ENCODE measurements around the gene MT4. TPM values are rescaled to one million over a fixed set of nuclear protein-coding genes. Genes with fewer than 3 reads are reported as not detected.
A peak's percentile ranks its signal among the peaks of the same experiment; 100 is the strongest.

The MT4 gene
- total and polyA plus RNA-seq, 8 donors: not detected

DNA sequence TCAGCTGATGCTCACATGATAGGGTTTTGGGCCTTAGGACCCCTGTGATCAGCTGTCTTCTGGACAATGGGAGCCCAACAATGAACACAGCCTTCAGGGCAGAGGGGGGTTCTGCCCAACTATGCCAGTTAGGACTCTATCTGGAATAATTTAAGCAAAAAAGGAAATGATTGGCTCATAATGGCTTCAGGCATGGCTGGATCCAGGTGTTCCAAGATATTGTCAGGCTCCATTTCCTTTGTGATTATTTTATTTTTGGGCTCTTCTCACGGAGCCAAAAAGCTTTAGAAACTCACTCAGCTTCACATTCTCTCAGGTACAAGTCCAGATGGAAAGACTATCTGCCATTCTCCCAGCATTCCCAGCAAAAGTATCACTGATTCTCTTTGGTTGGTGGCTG, 40.6 kb downstream of the MT4 start:
- Histone ChIP-seq H3K4me1 (peaks cover 24 to 43% (median 36%) of the 10 kb centered on the region in 4 donors), H3K36me3 (no peaks in the 10 kb centered on the region), H3K27me3 (peaks cover 0 to 4% (median 0%) of the 10 kb centered on the region in 3 donors), H3K4me3 (no peak overlapping the region), H3K27ac (peak overlapping the region; percentile 34 to 96 (median 92)), H3K9me3 (no peaks in the 10 kb centered on the region)
- DNase-seq: no peak
- intact Hi-C loops (cut with DNase I; ENCODE audit: low total_unique reads): no loop called here
- TF ChIP-seq POLR2A (IDR thresholded peaks at IDR 0.05) (no peak), EP300 (IDR thresholded peaks at IDR 0.05) (no peak), POLR2AphosphoS5 (IDR thresholded peaks at IDR 0.05) (no peak)
- TF ChIP-seq, protein P1, sequence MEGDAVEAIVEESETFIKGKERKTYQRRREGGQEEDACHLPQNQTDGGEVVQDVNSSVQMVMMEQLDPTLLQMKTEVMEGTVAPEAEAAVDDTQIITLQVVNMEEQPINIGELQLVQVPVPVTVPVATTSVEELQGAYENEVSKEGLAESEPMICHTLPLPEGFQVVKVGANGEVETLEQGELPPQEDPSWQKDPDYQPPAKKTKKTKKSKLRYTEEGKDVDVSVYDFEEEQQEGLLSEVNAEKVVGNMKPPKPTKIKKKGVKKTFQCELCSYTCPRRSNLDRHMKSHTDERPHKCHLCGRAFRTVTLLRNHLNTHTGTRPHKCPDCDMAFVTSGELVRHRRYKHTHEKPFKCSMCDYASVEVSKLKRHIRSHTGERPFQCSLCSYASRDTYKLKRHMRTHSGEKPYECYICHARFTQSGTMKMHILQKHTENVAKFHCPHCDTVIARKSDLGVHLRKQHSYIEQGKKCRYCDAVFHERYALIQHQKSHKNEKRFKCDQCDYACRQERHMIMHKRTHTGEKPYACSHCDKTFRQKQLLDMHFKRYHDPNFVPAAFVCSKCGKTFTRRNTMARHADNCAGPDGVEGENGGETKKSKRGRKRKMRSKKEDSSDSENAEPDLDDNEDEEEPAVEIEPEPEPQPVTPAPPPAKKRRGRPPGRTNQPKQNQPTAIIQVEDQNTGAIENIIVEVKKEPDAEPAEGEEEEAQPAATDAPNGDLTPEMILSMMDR (IDR thresholded peaks at IDR 0.05): no peak
- 75 to 100% (median 97%) methylated on average over 1 of the region's 1 CpG for WGBS, 5 donors

DNA sequence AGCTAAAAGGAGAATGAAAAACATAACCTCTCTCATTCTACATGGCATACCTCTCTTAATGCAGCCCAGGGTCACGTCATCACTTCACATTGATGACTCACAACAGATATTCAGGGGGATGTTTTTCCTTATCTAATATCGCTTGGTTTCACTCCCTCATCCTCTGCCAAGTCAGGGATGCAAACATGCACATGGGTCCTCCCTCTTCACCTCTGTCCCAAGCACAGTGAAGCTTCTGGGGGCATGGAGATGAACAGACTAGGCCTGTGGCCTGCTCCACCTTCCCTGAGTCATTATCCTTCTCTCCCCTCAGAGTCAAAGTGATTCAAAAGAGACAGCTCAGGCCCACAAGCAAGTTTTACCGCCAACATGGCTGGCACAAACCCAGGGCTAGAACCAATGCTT, 41.2 kb downstream of the MT4 start:
- Histone ChIP-seq H3K27me3 (peaks cover 0 to 4% (median 0%) of the 10 kb centered on the region in 3 donors), H3K27ac (peak overlapping the region; percentile 88 to 96 (median 92)), H3K4me1 (peaks cover 28 to 49% (median 42%) of the 10 kb centered on the region in 4 donors), H3K9me3 (no peaks in the 10 kb centered on the region), H3K36me3 (no peaks in the 10 kb centered on the region), H3K4me3 (no peak overlapping the region)
- DNase-seq: no peak
- TF ChIP-seq POLR2AphosphoS5 (IDR thresholded peaks at IDR 0.05) (no peak), POLR2A (IDR thresholded peaks at IDR 0.05) (no peak), EP300 (IDR thresholded peaks at IDR 0.05) (no peak)
- TF ChIP-seq, protein P1 (IDR thresholded peaks at IDR 0.05): no peak
- WGBS, 5 donors: 66 to 82% (median 70%) methylated on average over 3 of the region's 3 CpGs
- intact Hi-C loops (cut with DNase I; ENCODE audit: low total_unique reads): no loop called here

- H3K4me1 ChIP-seq: peaks cover 33 to 54% (median 47%) of the 10 kb centered on the region in 4 donors
Observed at GRCh38 chr16:56606476-56607108, 41.7 kb downstream of the MT4 start.

GRCh38 chr16:56607109-56607618, 42.3 kb downstream of the MT4 start:
- no peaks in the 10 kb centered on the region for H3K9me3 ChIP-seq
- H3K27ac ChIP-seq: peak overlapping the region; percentile 88 to 96 (median 92)
- peak overlapping the region in 1 of 4 donors; percentile 14 for H3K4me3 ChIP-seq
- intact Hi-C loops (cut with DNase I; ENCODE audit: low total_unique reads): no loop called here
- H3K4me1 ChIP-seq: peaks cover 35 to 57% (median 51%) of the 10 kb centered on the region in 4 donors
- 34 to 48% (median 43%) methylated on average over 12 to 14 of the region's 14 CpGs for WGBS, 5 donors
- no peaks in the 10 kb centered on the region for H3K27me3 ChIP-seq
- no peaks in the 10 kb centered on the region for H3K36me3 ChIP-seq
- peak; percentile 99 for TF ChIP-seq EP300 (IDR thresholded peaks at IDR 0.05)
- TF ChIP-seq, protein P1 (IDR thresholded peaks at IDR 0.05): no peak
- no peak for TF ChIP-seq POLR2A (IDR thresholded peaks at IDR 0.05)
- TF ChIP-seq POLR2AphosphoS5 (IDR thresholded peaks at IDR 0.05): peak; percentile 82 to 98 (median 95)
- DNase-seq: peak; percentile 62 to 85

More at GRCh38 chr16:56606476-56607108, 41.7 kb downstream of the MT4 start:
- peak in 1 of 2 donors; percentile 64 for DNase-seq
- 37 to 55% (median 40%) methylated on average over 8 of the region's 8 CpGs for WGBS, 5 donors
- peaks cover 0 to 2% (median 0%) of the 10 kb centered on the region in 3 donors for H3K27me3 ChIP-seq
- intact Hi-C loops (cut with DNase I; ENCODE audit: low total_unique reads): no loop called here
- H3K27ac ChIP-seq: peak overlapping the region; percentile 88 to 96 (median 92)
- H3K9me3 ChIP-seq: no peaks in the 10 kb centered on the region
- H3K4me3 ChIP-seq: peak overlapping the region in 1 of 4 donors; percentile 14
- peak in 2 of 3 donors; percentile 50 to 55 for TF ChIP-seq POLR2AphosphoS5 (IDR thresholded peaks at IDR 0.05)
- no peak for TF ChIP-seq EP300 (IDR thresholded peaks at IDR 0.05)
- H3K36me3 ChIP-seq: no peaks in the 10 kb centered on the region

Measured in stomach (tissue), 9 donors.